SK-N-SH (cell line): ENCODE measurements around the gene SACM1L. TPM values are rescaled to one million over a fixed set of nuclear protein-coding genes. Genes with fewer than 3 reads are reported as not detected.

Source experiments
- CTCF ChIA-PET: fragments of 300-600, 350-600 bp; formaldehyde crosslinking; extraction: SDS; loops from one replicate; lab custom pipeline; 2021; lab: Yijun Ruan, JAX
- POLR2A ChIA-PET: fragments of 350-600 bp; sonication (Branson Sonifier 250); formaldehyde crosslinking; extraction: SDS; loops from one replicate; lab custom pipeline; 2020; ENCODE audit warnings: antibody characterized with exemption, inconsistent platforms; lab: Yijun Ruan, JAX
- DNase-seq: peaks from one replicate; pipeline ENCODE4 v3.0.0; 2012
- H2AFZ ChIP-seq: fragments of 200-600 bp; sonication (generic); 2 replicates; pipeline ENCODE4 v1.8.1; 2016; ENCODE audit warnings: antibody characterized with exemption, mild to moderate bottlenecking, low read depth
- H3F3A ChIP-seq: fragments of 200-600 bp; sonication (generic); replicated peaks from 2 replicates; pipeline ENCODE3; 2016; ENCODE audit warnings: antibody characterized with exemption, mild to moderate bottlenecking; ENCODE audit not compliant: insufficient read depth
- H3K27ac ChIP-seq, 2 experiments: fragments of 200-500 bp in 1 of 2; fragments of 200-600 bp in 1 of 2; sonication (Bioruptor generic) in 1 of 2; sonication (generic), shearing (Covaris generic) in 1 of 2; 2 replicates each; pipeline versions ENCODE4 v1.5.1 to v1.6.1; 2014 to 2016; ENCODE audit warnings: low read depth in 2 of 2, inconsistent platforms in 1 of 2, low read length in 1 of 2, mild to moderate bottlenecking in 1 of 2, mixed read lengths in 1 of 2
- H3K27me3 ChIP-seq: fragments of 200-600 bp; sonication (generic), shearing (Covaris generic); 2 replicates; pipeline ENCODE4 v1.6.1; 2016; ENCODE audit warnings: mixed run types; ENCODE audit not compliant: insufficient read depth
- H3K36me3 ChIP-seq, 2 experiments: fragments of 200-500 bp in 1 of 2; fragments of 200-600 bp in 1 of 2; sonication (Bioruptor generic) in 1 of 2; sonication (generic) in 1 of 2; replicated peaks in 1 of 2; 2 replicates each; pipeline versions ENCODE3 to v1.5.1; 2014 to 2016; ENCODE audit warnings: low read length in 1 of 2, mild to moderate bottlenecking in 1 of 2; ENCODE audit not compliant: insufficient read depth in 2 of 2, control insufficient read depth in 1 of 2
- H3K4me1 ChIP-seq, 2 experiments: fragments of 200-500 bp in 1 of 2; fragments of 200-600 bp in 1 of 2; sonication (Bioruptor generic) in 1 of 2; sonication (generic), shearing (Covaris generic) in 1 of 2; 2 replicates each; pipeline versions ENCODE4 v1.5.1 to v1.6.1; 2014 to 2016; ENCODE audit warnings: low read depth in 1 of 2, low read length in 1 of 2, mixed run types in 1 of 2; ENCODE audit not compliant: insufficient read depth in 2 of 2, control insufficient read depth in 1 of 2
- H3K4me2 ChIP-seq: fragments of 200-600 bp; sonication (generic), shearing (Covaris generic); 2 replicates; pipeline ENCODE4 v1.6.1; 2017; ENCODE audit warnings: mixed run types
- H3K4me3 ChIP-seq, 2 experiments: fragments of 200-500 bp in 1 of 2; fragments of 200-600 bp in 1 of 2; sonication (Bioruptor generic) in 1 of 2; sonication (generic), shearing (Covaris generic) in 1 of 2; 2 replicates each; pipeline versions ENCODE4 v1.5.1 to v1.8.1; 2014 to 2016; ENCODE audit warnings: low read depth in 2 of 2, inconsistent platforms in 1 of 2, low read length in 1 of 2, mild to moderate bottlenecking in 1 of 2, mixed read lengths in 1 of 2, moderate library complexity in 1 of 2
- H3K79me2 ChIP-seq: fragments of 200-600 bp; sonication (generic); 2 replicates; pipeline ENCODE4 v1.8.1; 2017; ENCODE audit warnings: mild to moderate bottlenecking; ENCODE audit not compliant: insufficient read depth
- H3K9ac ChIP-seq: fragments of 200-600 bp; sonication (generic); 2 replicates; pipeline ENCODE4 v1.6.1; 2017; ENCODE audit warnings: mixed run types
- H3K9me2 ChIP-seq: fragments of 200-600 bp; sonication (generic); 2 replicates; pipeline ENCODE4 v1.6.1; 2017; ENCODE audit warnings: mixed run types
- H3K9me3 ChIP-seq: fragments of 200-600 bp; sonication (generic); 2 replicates; pipeline ENCODE4 v1.6.1; 2017; ENCODE audit warnings: mixed run types, mild to moderate bottlenecking, moderate library complexity
- H4K20me1 ChIP-seq: fragments of 200-600 bp; sonication (generic); 2 replicates; pipeline ENCODE4 v1.6.1; 2017; ENCODE audit warnings: mild to moderate bottlenecking, mixed run types; ENCODE audit not compliant: insufficient read depth
- CTCF ChIP-seq: fragments of 200-600 bp; sonication (generic); IDR thresholded peaks from 2 replicates; pipeline ENCODE4 v1.6.1; 2017; ENCODE audit warnings: antibody characterized with exemption, mild to moderate bottlenecking, moderate library complexity
- ELF1 ChIP-seq: IDR thresholded peaks from 2 replicates; pipeline ENCODE4 v1.4.0; 2012
- FOSL2 ChIP-seq: IDR thresholded peaks from 2 replicates; pipeline ENCODE4 v1.4.0; 2012; ENCODE audit warnings: low read depth, mild to moderate bottlenecking, moderate library complexity, borderline replicate concordance
- FOXJ3 ChIP-seq: sonication (generic); formaldehyde crosslinking; IDR thresholded peaks from 2 replicates; pipeline ENCODE4 v1.5.1; 2020; ENCODE audit warnings: mild to moderate bottlenecking, missing genetic modification reagents
- GATA2 ChIP-seq: sonication (generic); formaldehyde crosslinking; IDR thresholded peaks from 2 replicates; pipeline ENCODE4 v1.5.0; 2020; ENCODE audit warnings: mild to moderate bottlenecking, missing genetic modification reagents
- IRF3 ChIP-seq: fragments of 150-350 bp; IDR thresholded peaks from 2 replicates; pipeline ENCODE4 v1.6.1; 2016; ENCODE audit warnings: mild to moderate bottlenecking, low read depth, low read length
- POLR2AphosphoS5 ChIP-seq: IDR thresholded peaks from 2 replicates; pipeline ENCODE4 v1.6.1; 2012; ENCODE audit warnings: low read depth, low read length
- RAD21 ChIP-seq: IDR thresholded peaks from 2 replicates; pipeline ENCODE4 v1.6.1; 2012; ENCODE audit warnings: mild to moderate bottlenecking, low read length
- RCOR1 ChIP-seq: fragments of 150-350 bp; IDR thresholded peaks from 2 replicates; pipeline ENCODE4 v1.6.1; 2017; ENCODE audit warnings: antibody characterized with exemption, low read length
- TAF1 ChIP-seq: IDR thresholded peaks from 2 replicates; pipeline ENCODE4 v1.6.1; 2012; ENCODE audit warnings: low read depth, mild to moderate bottlenecking, low read length, moderate library complexity, borderline replicate concordance
- TEAD4 ChIP-seq: IDR thresholded peaks from 2 replicates; pipeline ENCODE4 v1.4.0; 2012; ENCODE audit warnings: mild to moderate bottlenecking, borderline replicate concordance; ENCODE audit not compliant: insufficient read depth
- ZBTB33 ChIP-seq: IDR thresholded peaks from 2 replicates; pipeline ENCODE4 v1.4.0; 2012; ENCODE audit warnings: low read depth, borderline replicate concordance
- WGBS: methylation state at CpG from one replicate; pipeline ENCODE4 v1.1.6; 2017; ENCODE audit warnings: low lambda C conversion rate; 5-methylcytosine and 5-hydroxymethylcytosine counted together
- polyA plus RNA-seq, 3 experiments: library from polyadenylated mRNA; depleted of rRNA; stranded (reverse); fragments of >200 nt; gene quantifications; 2 replicates each; pipeline ENCODE4 v1.2.3, GENCODE V29; 2012

The SACM1L gene
- polyA plus RNA-seq, 1 of the 3 experiments (the other 2 are of a cell fraction): 11.2 TPM

GRCh38 chr3:45762647-45763302 lies 73.6 kb downstream of the SACM1L start:
- TF ChIP-seq RAD21 (no peak), POLR2AphosphoS5 (no peak), TEAD4 (no peak), ZBTB33 (no peak), TAF1 (no peak), IRF3 (no peak), ELF1 (no peak), CTCF (no peak), FOXJ3 (CRISPR knock-in tag) (no peak), RCOR1 (no peak), FOSL2 (no peak), GATA2 (CRISPR knock-in tag) (no peak)
- CTCF ChIA-PET: interaction anchor here (0.8 to 6.5 kb wide), 20 partner anchors 8 to 318 kb away, joined by 3 to 142 read pairs (median 10); no protein-coding TSS in a partner anchor
- no peak for DNase-seq

More at GRCh38 chr3:45762647-45763302, 73.6 kb downstream of the SACM1L start:
- Histone ChIP-seq H3F3A (no peaks in the 10 kb centered on the region), H3K27me3 (no peaks in the 10 kb centered on the region; the same call in 1 of the 2 replicates), H4K20me1 (no peaks in the 10 kb centered on the region), H3K79me2 (no peaks in the 10 kb centered on the region), H3K4me3 (no peak overlapping the region), H3K4me2 (no peak overlapping the region), H3K9me3 (no peaks in the 10 kb centered on the region), H3K9me2 (no peaks in the 10 kb centered on the region), H3K36me3 (no peaks in the 10 kb centered on the region), H3K27ac (no peak overlapping the region), H3K4me1 (no peaks in the 10 kb centered on the region; a peak in 1 of 4 replicates), H3K9ac (no peak overlapping the region), H2AFZ (no peak overlapping the region)
- POLR2A ChIA-PET: interaction anchor here (0.9 kb wide), 1 partner anchor 10 kb away, joined by 3 read pairs; no protein-coding TSS in a partner anchor
- 83% methylated on average over 8 of the region's 19 CpGs for WGBS
